Tibial nerve (tissue), 4 donors: ENCODE results near the gene CISTR. TPM values are rescaled to one million over a fixed set of nuclear protein-coding genes. Genes with fewer than 3 reads are reported as not detected.

Experiments used
- DNase-seq, 2 donors: peaks; one replicate each; pipeline ENCODE4 v3.0.0-alpha.2; 2019; ENCODE audit warnings: low spot score in 2 of 2
- H3K27ac ChIP-seq, 4 donors: fragments of 200-600 bp; sonication (generic) in 3 of 4; one replicate each; pipeline ENCODE4 v1.5.1; 2017 to 2019; ENCODE audit warnings: mild to moderate bottlenecking in 1 of 4
- H3K27me3 ChIP-seq, 2 donors: fragments of 200-600 bp; sonication (generic) in 1 of 2; one replicate each; pipeline versions ENCODE4 v1.5.1 to v1.6.0; 2017 to 2019
- H3K36me3 ChIP-seq, 3 donors: fragments of 200-600 bp; sonication (generic); one replicate each; pipeline ENCODE4 v1.5.1; 2018 to 2019
- H3K4me1 ChIP-seq, 4 donors: fragments of 200-600 bp; sonication (generic) in 3 of 4; one replicate each; pipeline ENCODE4 v1.5.1; 2017 to 2019
- H3K4me3 ChIP-seq, 4 donors: fragments of 200-600 bp; sonication (generic) in 3 of 4; one replicate each; pipeline ENCODE4 v1.5.1; 2017 to 2019; ENCODE audit warnings: mild to moderate bottlenecking in 1 of 4, moderate library complexity in 1 of 4
- H3K9me3 ChIP-seq, 4 donors: fragments of 200-600 bp; sonication (generic) in 3 of 4; one replicate each; pipeline ENCODE4 v1.5.1; 2017 to 2019
- EP300 ChIP-seq, 2 donors: sonication (generic); formaldehyde crosslinking; IDR thresholded peaks; one replicate each; pipeline ENCODE4 v1.6.1; 2017; ENCODE audit warnings: antibody characterized with exemption in 2 of 2, mild to moderate bottlenecking in 1 of 2
- POLR2A ChIP-seq, 2 donors: fragments of 450-650 bp; IDR thresholded peaks; one replicate each; pipeline ENCODE4 v1.6.1; 2017; ENCODE audit warnings: antibody characterized with exemption in 2 of 2, mild to moderate bottlenecking in 2 of 2, moderate library complexity in 2 of 2
- WGBS, 2 donors: methylation state at CpG; one replicate each; pipeline ENCODE4 v1.1.5; 2018; 5-methylcytosine and 5-hydroxymethylcytosine counted together
- total RNA-seq, 4 donors: library from RNA; depleted of rRNA; stranded (reverse); fragments of >200 nt; gene quantifications; one replicate each; pipeline ENCODE4 v1.1.0, GENCODE V29; 2016
- TF ChIP-seq, protein P1 (sequence below), 5 experiments: fragments of 200-600 bp in 3 of 5; fragments of 450-650 bp in 2 of 5; sonication (generic) in 3 of 5; IDR thresholded peaks; one replicate each; pipeline ENCODE4 v1.5.1; 2016 to 2019; ENCODE audit warnings: antibody characterized with exemption in 5 of 5, mild to moderate bottlenecking in 3 of 5, moderate library complexity in 2 of 5

The CISTR gene
- not detected for total RNA-seq

DNA sequence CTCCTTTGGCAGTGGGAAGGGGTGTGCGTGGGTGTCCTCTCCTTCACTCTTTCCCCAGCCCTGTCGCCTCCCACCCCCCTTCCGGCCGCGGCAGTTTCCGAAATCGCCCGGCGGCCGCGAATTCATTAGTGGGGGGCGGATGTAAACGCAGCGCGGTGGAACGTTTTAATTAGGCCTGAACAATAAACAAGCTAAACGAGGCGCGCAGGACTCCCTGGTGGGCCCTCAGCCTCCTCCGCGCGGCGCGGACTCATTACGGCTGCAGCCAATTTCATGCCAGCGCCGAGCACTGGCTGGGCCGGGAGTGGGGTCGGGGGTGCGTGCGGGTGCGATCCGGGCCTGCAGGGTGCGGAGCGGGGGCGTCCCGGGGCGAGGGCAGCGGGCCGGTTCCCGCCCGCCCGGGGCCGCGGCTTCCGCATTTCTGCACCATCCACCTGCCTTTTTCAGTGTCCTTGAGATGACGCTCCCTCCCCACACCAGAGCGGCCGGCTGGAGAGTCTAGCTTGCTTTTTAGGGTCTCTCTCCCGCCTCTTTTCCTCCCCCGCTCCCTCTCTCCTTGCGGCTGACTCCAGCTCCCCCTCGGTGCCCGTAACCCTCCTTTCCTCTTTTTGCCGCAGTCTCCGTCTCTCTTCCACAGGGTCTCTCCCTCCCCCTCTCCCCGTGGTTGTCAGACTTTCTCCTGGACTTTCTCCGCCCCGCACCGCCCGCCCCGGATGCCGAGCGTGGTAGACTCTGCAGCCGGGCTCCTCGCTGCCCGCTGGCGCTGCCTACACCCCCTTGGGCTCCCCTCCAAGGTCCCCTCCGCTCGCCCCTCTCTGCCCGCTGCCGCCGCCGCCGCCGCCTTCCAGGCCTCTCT, at the start of gene CISTR:
Gene CISTR (minus strand): TSS at position 644 of the 856 bp plus-strand sequence.
- H3K9me3 ChIP-seq, result no peaks in the 10 kb centered on the region
- 3 to 7% methylated on average over 64 to 69 of the region's 76 CpGs for WGBS, 2 donors
- TF ChIP-seq POLR2A (IDR thresholded peaks at IDR 0.05), result no peak
- TF ChIP-seq, protein P1, sequence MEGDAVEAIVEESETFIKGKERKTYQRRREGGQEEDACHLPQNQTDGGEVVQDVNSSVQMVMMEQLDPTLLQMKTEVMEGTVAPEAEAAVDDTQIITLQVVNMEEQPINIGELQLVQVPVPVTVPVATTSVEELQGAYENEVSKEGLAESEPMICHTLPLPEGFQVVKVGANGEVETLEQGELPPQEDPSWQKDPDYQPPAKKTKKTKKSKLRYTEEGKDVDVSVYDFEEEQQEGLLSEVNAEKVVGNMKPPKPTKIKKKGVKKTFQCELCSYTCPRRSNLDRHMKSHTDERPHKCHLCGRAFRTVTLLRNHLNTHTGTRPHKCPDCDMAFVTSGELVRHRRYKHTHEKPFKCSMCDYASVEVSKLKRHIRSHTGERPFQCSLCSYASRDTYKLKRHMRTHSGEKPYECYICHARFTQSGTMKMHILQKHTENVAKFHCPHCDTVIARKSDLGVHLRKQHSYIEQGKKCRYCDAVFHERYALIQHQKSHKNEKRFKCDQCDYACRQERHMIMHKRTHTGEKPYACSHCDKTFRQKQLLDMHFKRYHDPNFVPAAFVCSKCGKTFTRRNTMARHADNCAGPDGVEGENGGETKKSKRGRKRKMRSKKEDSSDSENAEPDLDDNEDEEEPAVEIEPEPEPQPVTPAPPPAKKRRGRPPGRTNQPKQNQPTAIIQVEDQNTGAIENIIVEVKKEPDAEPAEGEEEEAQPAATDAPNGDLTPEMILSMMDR (IDR thresholded peaks at IDR 0.05), result no peak
- no peak for TF ChIP-seq EP300 (IDR thresholded peaks at IDR 0.05)
- no peaks in the 10 kb centered on the region for H3K36me3 ChIP-seq
- H3K27ac ChIP-seq, result peak within 1 kb of the TSS in 1 of 4 donors; percentile 57
- DNase-seq, result no peak
- H3K4me1 ChIP-seq, result peaks cover 0 to 34% (median 19%) of the 10 kb centered on the region in 4 donors
- peak within 1 kb of the TSS; percentile 37 to 57 (median 44) for H3K4me3 ChIP-seq
- peaks cover 0 to 91% of the 10 kb centered on the region in 2 donors for H3K27me3 ChIP-seq

DNA sequence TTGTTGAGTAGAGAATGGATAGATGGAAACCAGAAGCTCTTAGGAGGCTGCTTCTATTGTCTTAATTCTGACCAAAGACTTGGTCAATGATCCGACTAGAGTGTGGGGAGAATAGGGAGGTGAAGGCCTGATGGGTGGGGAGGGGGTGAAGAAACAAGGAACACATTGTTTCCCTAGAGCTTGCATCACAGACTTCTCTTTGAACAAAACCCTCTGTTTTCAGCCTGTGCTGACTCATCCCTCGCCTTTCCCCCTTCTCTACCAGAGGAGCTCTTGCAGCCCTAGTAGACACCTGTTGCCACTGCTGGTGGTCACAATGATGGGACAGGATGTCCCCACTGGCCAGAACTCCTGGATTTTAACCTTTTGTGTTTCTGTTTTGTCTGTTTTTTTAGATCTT, 46.8 kb upstream of the CISTR start:
- WGBS, 2 donors, result 32 to 52% methylated on average over 2 of the region's 2 CpGs
- Histone ChIP-seq H3K27ac (no peak overlapping the region), H3K4me3 (no peak overlapping the region), H3K9me3 (no peaks in the 10 kb centered on the region), H3K36me3 (no peaks in the 10 kb centered on the region), H3K27me3 (peaks cover 0 to 31% of the 10 kb centered on the region in 2 donors), H3K4me1 (peaks cover 0 to 3% (median 0%) of the 10 kb centered on the region in 4 donors)
- no peak for DNase-seq
- no peak for TF ChIP-seq POLR2A (IDR thresholded peaks at IDR 0.05)
- TF ChIP-seq EP300 (IDR thresholded peaks at IDR 0.05), result peak in 1 of 2 donors; percentile 24

DNA sequence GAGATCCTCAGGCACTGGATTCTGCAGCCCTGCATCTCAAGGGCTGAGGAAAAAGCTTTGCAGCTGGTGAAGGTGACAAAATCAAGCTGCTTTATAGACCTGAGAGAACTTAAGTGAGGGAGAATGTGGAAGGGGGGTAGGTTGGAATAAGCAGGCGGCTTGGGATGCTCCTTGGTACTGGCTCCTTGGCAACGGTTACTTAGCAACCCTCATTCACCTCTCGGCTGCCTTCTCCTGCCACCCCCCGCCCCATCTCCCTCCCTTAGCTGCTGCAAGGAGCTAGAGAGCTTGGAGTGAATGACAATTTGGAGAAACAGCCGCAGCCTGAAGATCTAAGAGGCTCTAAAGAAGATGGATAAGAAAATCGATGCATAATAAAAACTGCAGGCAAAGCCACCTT, 44.1 kb upstream of the CISTR start:
- H3K9me3 ChIP-seq, result no peaks in the 10 kb centered on the region
- H3K4me1 ChIP-seq, result peaks cover 0 to 3% (median 0%) of the 10 kb centered on the region in 4 donors
- 56 to 61% methylated on average over 6 of the region's 6 CpGs for WGBS, 2 donors
- H3K27ac ChIP-seq, result no peak overlapping the region
- H3K36me3 ChIP-seq, result no peaks in the 10 kb centered on the region
- TF ChIP-seq POLR2A (IDR thresholded peaks at IDR 0.05) (no peak), EP300 (IDR thresholded peaks at IDR 0.05) (no peak)
- TF ChIP-seq, protein P1 (IDR thresholded peaks at IDR 0.05), result no peak
- DNase-seq, result no peak
- H3K27me3 ChIP-seq, result peaks cover 0 to 12% of the 10 kb centered on the region in 2 donors
- no peak overlapping the region for H3K4me3 ChIP-seq

DNA sequence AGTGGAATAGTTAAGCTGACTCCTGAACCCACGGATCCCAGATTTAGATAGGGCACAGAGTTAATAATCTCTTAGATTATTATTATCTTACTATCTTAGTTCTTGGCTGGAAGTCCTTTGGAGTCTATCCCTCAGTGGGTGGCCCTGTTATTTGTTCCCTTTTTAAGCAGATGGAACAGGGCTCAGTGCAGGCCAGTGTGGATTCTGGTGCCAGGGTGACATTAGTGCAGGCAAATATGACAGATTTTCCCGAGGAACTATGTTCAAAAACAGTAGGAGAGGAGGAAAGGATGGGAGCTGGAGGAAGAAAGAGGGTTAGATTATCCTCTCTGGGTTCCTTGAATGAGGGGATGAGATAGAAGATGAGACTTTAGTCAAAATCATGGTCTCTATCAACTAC, 41.4 kb upstream of the CISTR start:
- TF ChIP-seq, protein P1 (IDR thresholded peaks at IDR 0.05), result no peak
- no peak for TF ChIP-seq EP300 (IDR thresholded peaks at IDR 0.05)
- TF ChIP-seq POLR2A (IDR thresholded peaks at IDR 0.05), result no peak
- 70 to 77% methylated on average over 2 of the region's 2 CpGs for WGBS, 2 donors
- no peaks in the 10 kb centered on the region for H3K36me3 ChIP-seq
- H3K4me1 ChIP-seq, result peaks cover 0 to 2% (median 0%) of the 10 kb centered on the region in 4 donors
- DNase-seq, result no peak
- H3K27ac ChIP-seq, result no peak overlapping the region
- H3K27me3 ChIP-seq, result peaks cover 0 to 22% of the 10 kb centered on the region in 2 donors
- H3K4me3 ChIP-seq, result no peak overlapping the region
- no peaks in the 10 kb centered on the region for H3K9me3 ChIP-seq

DNA sequence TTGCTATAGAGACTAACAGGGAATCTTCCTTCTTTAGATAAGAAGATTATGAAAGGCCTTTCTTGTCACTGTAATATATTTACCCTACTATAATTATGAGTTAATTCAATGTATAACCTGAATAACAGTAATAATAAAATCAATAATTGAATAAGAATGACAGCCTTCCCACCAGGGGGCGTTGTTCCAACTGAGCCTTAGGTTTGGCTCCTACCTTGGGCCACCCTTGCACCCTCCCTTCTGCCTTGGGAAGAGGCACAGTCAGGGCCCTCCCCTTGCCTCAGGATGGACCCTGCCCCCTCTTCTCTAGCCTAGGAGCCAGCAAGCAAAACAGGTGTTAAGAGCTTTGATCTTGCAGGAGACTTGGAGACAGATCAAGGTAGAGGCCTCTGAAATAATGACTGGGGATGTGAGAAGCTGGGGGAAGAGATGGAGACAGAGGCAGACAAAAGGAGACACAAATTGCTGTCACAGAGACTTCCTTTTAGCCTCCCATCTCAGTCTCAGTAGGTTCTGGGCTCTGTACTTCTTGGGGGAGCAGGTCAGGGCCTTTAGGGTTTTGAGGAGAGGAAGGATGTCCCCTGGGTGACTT, 40.1 kb upstream of the CISTR start:
- no peaks in the 10 kb centered on the region for H3K9me3 ChIP-seq
- WGBS, 2 donors, result 5 to 16% methylated on average over 1 of the region's 1 CpG
- TF ChIP-seq POLR2A (IDR thresholded peaks at IDR 0.05), result no peak
- TF ChIP-seq EP300 (IDR thresholded peaks at IDR 0.05), result no peak
- TF ChIP-seq, protein P1 (IDR thresholded peaks at IDR 0.05), result peak in 3 of 5 experiments; percentile 7 to 43 (median 28)
- no peaks in the 10 kb centered on the region for H3K36me3 ChIP-seq
- H3K4me1 ChIP-seq, result no peaks in the 10 kb centered on the region
- no peak overlapping the region for H3K27ac ChIP-seq
- H3K4me3 ChIP-seq, result no peak overlapping the region
- DNase-seq, result no peak
- H3K27me3 ChIP-seq, result peaks cover 0 to 17% of the 10 kb centered on the region in 2 donors
